LHCN-M2 (cell line): ENCODE data around the gene LHX2. TPM values are rescaled to one million over a fixed set of nuclear protein-coding genes. Genes with fewer than 3 reads are reported as not detected.

ENCODE experiments used
- DNase-seq: peaks from one replicate; pipeline ENCODE4 v3.0.0-alpha.2; 2012; ENCODE audit warnings: low read depth
- total RNA-seq: library from RNA; depleted of rRNA; stranded (reverse); fragments of >200 nt; gene quantifications from 2 replicates; pipeline ENCODE4 v1.2.3, GENCODE V29; 2014; rRNA removed

The LHX2 gene
- total RNA-seq, 1 experiment from 2014 or later, result 2.4 TPM

GRCh38 chr9:124054582-124055227 lies 43.1 kb downstream of the LHX2 start:
- peak; percentile 93 for DNase-seq

- DNase-seq, result no peak
These were observed 49.5 kb downstream of the LHX2 start for GRCh38 chr9:124060844-124061605.

GRCh38 chr9:124062172-124062571 lies 50.6 kb downstream of the LHX2 start:
- no peak for DNase-seq

DNA sequence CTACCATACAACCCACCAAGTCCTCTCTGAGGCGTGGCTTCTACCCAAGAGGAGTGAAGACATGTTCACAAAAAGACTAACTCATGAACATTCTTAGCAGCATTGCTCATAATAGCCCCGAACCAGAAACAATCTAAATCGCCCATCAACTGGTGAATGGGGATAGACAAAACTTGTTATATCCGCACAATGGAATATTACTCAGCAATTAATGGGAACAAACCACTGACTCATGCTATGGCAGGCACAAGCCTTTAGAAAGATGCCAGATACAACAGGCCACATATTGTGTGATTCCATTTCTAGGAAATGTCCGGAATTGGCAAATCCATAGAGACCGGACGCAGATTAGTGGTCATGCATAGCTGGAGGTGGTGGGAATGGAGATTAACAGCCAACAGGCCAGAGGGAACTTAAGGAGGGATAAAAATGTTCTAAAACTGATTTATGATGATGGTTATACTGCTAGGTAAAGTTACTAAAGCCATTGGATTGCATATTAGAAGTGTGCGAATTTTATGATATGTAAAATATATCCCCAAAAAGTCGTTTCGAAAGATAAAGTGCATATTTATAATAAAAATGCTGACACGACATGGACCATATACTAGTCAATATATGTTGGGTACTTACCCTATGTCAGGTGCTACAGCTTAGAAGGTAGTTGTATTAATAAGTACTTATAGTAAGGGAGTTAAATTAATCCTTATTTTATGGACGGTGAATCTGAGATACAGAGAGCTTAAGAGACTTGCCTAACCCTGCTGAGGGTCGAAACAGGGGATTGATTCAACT lies 55.4 kb downstream of the LHX2 start:
- no peak for DNase-seq

- DNase-seq, result no peak
These were observed 56.7 kb downstream of the LHX2 start for GRCh38 chr9:124068251-124068650.

GRCh38 chr9:124074746-124075145 lies 63.2 kb downstream of the LHX2 start:
- no peak for DNase-seq

GRCh38 chr9:124075761-124076160 lies 64.2 kb downstream of the LHX2 start:
- DNase-seq, result no peak

DNA sequence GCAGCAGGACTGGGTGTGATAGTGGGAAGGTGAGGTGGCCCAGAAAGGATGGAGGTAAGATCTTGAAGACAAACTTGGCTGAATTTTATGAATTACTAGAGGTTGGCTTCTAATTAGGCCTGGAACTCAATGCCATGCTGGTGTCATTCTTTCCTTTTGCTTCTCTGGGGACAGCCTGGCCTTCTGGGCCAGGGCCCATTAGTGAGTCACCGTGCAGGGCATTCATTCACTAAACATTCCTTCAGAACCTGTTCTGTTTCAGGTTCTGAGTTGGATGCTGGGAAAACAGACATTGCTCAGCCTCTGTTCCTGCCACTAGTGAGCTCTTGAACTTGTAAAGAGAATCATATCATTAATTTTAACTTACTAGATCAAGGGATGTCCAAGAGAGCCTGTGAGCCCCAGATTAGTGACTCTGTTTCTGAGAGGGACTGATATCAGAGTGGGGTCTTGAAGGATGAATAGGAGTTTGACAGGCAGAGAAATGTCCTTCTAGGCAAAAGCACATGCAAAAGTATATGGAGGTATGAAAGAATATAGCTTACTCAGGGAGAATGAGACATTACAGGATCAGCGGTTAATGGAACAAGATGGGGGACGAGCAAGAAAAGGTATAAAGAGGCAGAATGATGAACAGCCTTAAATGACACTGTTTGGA lies 66.5 kb downstream of the LHX2 start:
- peak; percentile 59 for DNase-seq

GRCh38 chr9:124078641-124079040 lies 67.1 kb downstream of the LHX2 start:
- DNase-seq, result peak; percentile 88

- peak; percentile 98 for DNase-seq
These were observed 67.8 kb downstream of the LHX2 start for GRCh38 chr9:124079176-124079925.

- DNase-seq, result no peak
These were observed 71.1 kb downstream of the LHX2 start for GRCh38 chr9:124082622-124083021.

Other genes starting within 250 kb of the LHX2 start
- gene DENND1A, start 81.6 kb upstream of the LHX2 start, total RNA-seq, result 20.6 and 21.9 TPM in 2 replicates
- gene NEK6, start 246.2 kb downstream of the LHX2 start, total RNA-seq, result 62.8 and 72.6 TPM in 2 replicates